ENCODE data around the gene SLC36A1. TPM values are rescaled to one million over a fixed set of nuclear protein-coding genes. Genes with fewer than 3 reads are reported as not detected.

Gene SLC36A1
- total and polyA plus RNA-seq, 2 experiments from 2014 or later: 10.9 to 19.5 TPM

Small RNAs within 50 kb of the gene (microRNA-seq; reads per million reads assigned to microRNA genes)
- gene MIR6499: not detected

Small RNAs within 50 kb of the gene (small RNA-seq; reads per million reads assigned to genes)
- gene MIR6499 (not detected), gene RNA5SP197 (not detected)

Other genes with a start within 250 kb of the SLC36A1 start
- gene CCDC69, start 223.5 kb upstream of the SLC36A1 start, total RNA-seq: 22.4 and 28.7 TPM in 2 replicates
- 23.6 and 27.3 TPM in 2 replicates for gene CCDC69, start 223.5 kb upstream of the SLC36A1 start, polyA plus RNA-seq
- gene GM2A, start 194.4 kb upstream of the SLC36A1 start, total RNA-seq: 27.6 and 28.3 TPM in 2 replicates
- 11.4 and 14.9 TPM in 2 replicates for gene GM2A, start 194.4 kb upstream of the SLC36A1 start, polyA plus RNA-seq
- not detected in 2 replicates for gene SLC36A3, start 143.8 kb upstream of the SLC36A1 start, total RNA-seq
- not detected in 2 replicates for gene SLC36A3, start 143.8 kb upstream of the SLC36A1 start, polyA plus RNA-seq
- 0.30 TPM in 1 of 2 replicates, not detected in the other for gene SLC36A2, start 100.0 kb upstream of the SLC36A1 start, total RNA-seq
- not detected in 2 replicates for gene SLC36A2, start 100.0 kb upstream of the SLC36A1 start, polyA plus RNA-seq
- gene FAT2, start 143.7 kb downstream of the SLC36A1 start, total RNA-seq: 0.40 and 0.72 TPM in 2 replicates
- 0.10 and 0.55 TPM in 2 replicates for gene FAT2, start 143.7 kb downstream of the SLC36A1 start, polyA plus RNA-seq
- 4,086 and 4,089 TPM in 2 replicates for gene SPARC, start 239.3 kb downstream of the SLC36A1 start, total RNA-seq
- gene SPARC, start 239.3 kb downstream of the SLC36A1 start, polyA plus RNA-seq: 15,889 and 16,729 TPM in 2 replicates